HCT116 (cell line): ENCODE measurements around the gene PLD1.

Experiments
- EGR1 ChIP-seq: IDR thresholded peaks from 2 replicates; pipeline ENCODE4 v1.6.1; 2012; ENCODE audit warnings: low read depth
- ELF1 ChIP-seq: IDR thresholded peaks from 2 replicates; pipeline ENCODE4 v1.6.1; 2012; ENCODE audit warnings: low read depth, borderline replicate concordance
- EZH2 ChIP-seq: fragments of 200-600 bp; sonication (generic); IDR thresholded peaks from 2 replicates; pipeline ENCODE4 v1.6.1; 2017; ENCODE audit warnings: antibody characterized with exemption, mixed run types
- JUND ChIP-seq: IDR thresholded peaks from 2 replicates; pipeline ENCODE4 v1.6.1; 2012
- POLR2A ChIP-seq: IDR thresholded peaks from 2 replicates; pipeline ENCODE4 v1.7.0; 2011; ENCODE audit warnings: borderline replicate concordance; ENCODE audit not compliant: insufficient read depth, insufficient read length; ENCODE audit errors: extremely low read depth
- POLR2AphosphoS5 ChIP-seq: IDR thresholded peaks from 2 replicates; pipeline ENCODE4 v1.6.1; 2011; ENCODE audit warnings: mild to moderate bottlenecking, low read depth, low read length, moderate library complexity
- SIN3A ChIP-seq: IDR thresholded peaks from 2 replicates; pipeline ENCODE4 v1.6.1; 2012; ENCODE audit warnings: low read depth
- SP1 ChIP-seq: IDR thresholded peaks from 2 replicates; pipeline ENCODE4 v1.6.1; 2012; ENCODE audit warnings: low read depth
- TCF7L2 ChIP-seq: IDR thresholded peaks from 2 replicates; pipeline ENCODE4 v1.7.0; 2011; ENCODE audit warnings: borderline replicate concordance, inconsistent platforms; ENCODE audit not compliant: insufficient read depth, insufficient read length; ENCODE audit errors: extremely low read depth
- YY1 ChIP-seq: IDR thresholded peaks from 2 replicates; pipeline ENCODE4 v1.6.1; 2011; ENCODE audit warnings: low read length, low read depth, moderate library complexity, mild to moderate bottlenecking; ENCODE audit not compliant: insufficient replicate concordance; ENCODE audit errors: extremely low read depth
- ZFX ChIP-seq: fragments of 450-650 bp; IDR thresholded peaks from 2 replicates; pipeline ENCODE4 v1.6.1; 2017
- TF ChIP-seq, protein P1 (sequence below): IDR thresholded peaks from 2 replicates; pipeline ENCODE4 v1.6.1; 2012
- TF ChIP-seq, protein P2 (sequence below), 3 experiments: fragments of 200-600 bp in 1 of 3; sonication (generic) in 1 of 3; IDR thresholded peaks in 2 of 3; conservative IDR thresholded peaks in 1 of 3; 2 replicates each; pipeline ENCODE4 v1.5.1; 2012 to 2017; ENCODE audit warnings: low read depth in 2 of 3, low read length in 2 of 3, antibody characterized with exemption in 1 of 3, borderline replicate concordance in 1 of 3, control low read depth in 1 of 3, mild to moderate bottlenecking in 1 of 3, mixed read lengths in 1 of 3, mixed run types in 1 of 3, moderate library complexity in 1 of 3; ENCODE audit not compliant: insufficient read depth in 1 of 3

DNA sequence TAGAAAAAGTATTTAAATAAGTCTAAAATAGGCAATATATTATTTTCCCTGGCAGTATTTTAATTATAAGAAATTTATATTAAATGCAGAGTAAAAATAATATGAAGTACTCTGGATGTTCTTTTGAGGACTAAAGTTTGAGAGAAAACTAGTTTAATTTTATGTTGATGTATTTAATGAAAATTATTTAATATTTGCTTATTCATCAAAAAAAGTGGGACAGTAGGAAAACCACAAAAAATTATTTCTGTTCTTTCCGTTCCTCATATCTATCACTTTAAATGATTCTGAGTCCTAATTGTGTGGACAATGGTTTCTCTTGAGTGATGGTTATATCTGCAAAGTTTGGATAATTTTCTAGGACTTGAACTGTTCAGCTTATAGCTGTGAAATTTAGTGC lies 202.8 kb downstream of the PLD1 start:
- no peak for TF ChIP-seq JUND
- TF ChIP-seq, protein P1, sequence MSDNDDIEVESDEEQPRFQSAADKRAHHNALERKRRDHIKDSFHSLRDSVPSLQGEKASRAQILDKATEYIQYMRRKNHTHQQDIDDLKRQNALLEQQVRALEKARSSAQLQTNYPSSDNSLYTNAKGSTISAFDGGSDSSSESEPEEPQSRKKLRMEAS: no peak
- TF ChIP-seq POLR2A: no peak
- no peak for TF ChIP-seq ZFX
- no peak for TF ChIP-seq TCF7L2
- TF ChIP-seq SP1: no peak
- TF ChIP-seq, protein P2, sequence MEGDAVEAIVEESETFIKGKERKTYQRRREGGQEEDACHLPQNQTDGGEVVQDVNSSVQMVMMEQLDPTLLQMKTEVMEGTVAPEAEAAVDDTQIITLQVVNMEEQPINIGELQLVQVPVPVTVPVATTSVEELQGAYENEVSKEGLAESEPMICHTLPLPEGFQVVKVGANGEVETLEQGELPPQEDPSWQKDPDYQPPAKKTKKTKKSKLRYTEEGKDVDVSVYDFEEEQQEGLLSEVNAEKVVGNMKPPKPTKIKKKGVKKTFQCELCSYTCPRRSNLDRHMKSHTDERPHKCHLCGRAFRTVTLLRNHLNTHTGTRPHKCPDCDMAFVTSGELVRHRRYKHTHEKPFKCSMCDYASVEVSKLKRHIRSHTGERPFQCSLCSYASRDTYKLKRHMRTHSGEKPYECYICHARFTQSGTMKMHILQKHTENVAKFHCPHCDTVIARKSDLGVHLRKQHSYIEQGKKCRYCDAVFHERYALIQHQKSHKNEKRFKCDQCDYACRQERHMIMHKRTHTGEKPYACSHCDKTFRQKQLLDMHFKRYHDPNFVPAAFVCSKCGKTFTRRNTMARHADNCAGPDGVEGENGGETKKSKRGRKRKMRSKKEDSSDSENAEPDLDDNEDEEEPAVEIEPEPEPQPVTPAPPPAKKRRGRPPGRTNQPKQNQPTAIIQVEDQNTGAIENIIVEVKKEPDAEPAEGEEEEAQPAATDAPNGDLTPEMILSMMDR (IDR thresholded peaks at IDR 0.05 in 2 of 3, conservative IDR thresholded peaks at IDR 0.05 in 1 of 3; ENCODE audit: borderline replicate concordance in 1 of 3, insufficient read depth in 1 of 3, low read depth in 2 of 3, low read length in 2 of 3): no peak
- no peak for TF ChIP-seq POLR2AphosphoS5
- no peak for TF ChIP-seq EZH2
- TF ChIP-seq ELF1: no peak
- TF ChIP-seq EGR1: no peak
- TF ChIP-seq SIN3A: no peak
- TF ChIP-seq YY1: no peak
